Measurements from ENCODE around the gene ZFP42. TPM values are rescaled to one million over a fixed set of nuclear protein-coding genes. Genes with fewer than 3 reads are reported as not detected.
"Not testable (repeated sequence)": the region's sequence is repeated elsewhere in the genome, so short reads cannot be mapped to it uniquely, and the experiment has no call there.

Gene ZFP42
- total RNA-seq, 1 experiment from 2014 or later = not detected

GRCh38 chr4:187993827-187994226 lies 1.7 kb upstream of the ZFP42 start:
- Histone ChIP-seq H3K9me2 (replicated peaks; ENCODE audit: insufficient read depth, low read length) (no peaks in the 10 kb centered on the region), H3K4me2 (ENCODE audit: low read depth, low read length, poor library complexity, severe bottlenecking) (no peak overlapping the region), H2AFZ (ENCODE audit: low read length) (no peak overlapping the region), H3K36me3 (ENCODE audit: insufficient read depth, low read length) (no peaks in the 10 kb centered on the region), H3K9ac (ENCODE audit: low read length) (no peak overlapping the region), H4K20me1 (ENCODE audit: insufficient read depth, low read depth, low read length) (no peaks in the 10 kb centered on the region), H3K27ac (ENCODE audit: low read length) (no peak overlapping the region), H3K27me3 (ENCODE audit: low read length) (no peaks in the 10 kb centered on the region), H3K79me2 (ENCODE audit: low read length) (no peaks in the 10 kb centered on the region), H3K9me3 (ENCODE audit: low read length) (no peaks in the 10 kb centered on the region), H3K4me3 (ENCODE audit: low read length) (no peak overlapping the region), H3K4me1 (ENCODE audit: low read length) (no peaks in the 10 kb centered on the region)
- peak; percentile 56 for DNase-seq

- Histone ChIP-seq H3K4me3 (ENCODE audit: low read length) (no peak overlapping the region), H3K4me1 (ENCODE audit: low read length) (no peaks in the 10 kb centered on the region), H3K9ac (ENCODE audit: low read length) (no peak overlapping the region), H3K4me2 (ENCODE audit: low read depth, low read length, poor library complexity, severe bottlenecking) (no peak overlapping the region), H2AFZ (ENCODE audit: low read length) (no peak overlapping the region), H3K36me3 (ENCODE audit: insufficient read depth, low read length) (no peaks in the 10 kb centered on the region), H4K20me1 (ENCODE audit: insufficient read depth, low read depth, low read length) (no peaks in the 10 kb centered on the region), H3K9me2 (replicated peaks; ENCODE audit: insufficient read depth, low read length) (no peaks in the 10 kb centered on the region), H3K79me2 (ENCODE audit: low read length) (no peaks in the 10 kb centered on the region), H3K27ac (ENCODE audit: low read length) (no peak overlapping the region), H3K9me3 (ENCODE audit: low read length) (no peaks in the 10 kb centered on the region), H3K27me3 (ENCODE audit: low read length) (no peaks in the 10 kb centered on the region)
- DNase-seq = no peak
These were observed 1.1 kb downstream of the ZFP42 start for GRCh38 chr4:187996502-187997177.

DNA sequence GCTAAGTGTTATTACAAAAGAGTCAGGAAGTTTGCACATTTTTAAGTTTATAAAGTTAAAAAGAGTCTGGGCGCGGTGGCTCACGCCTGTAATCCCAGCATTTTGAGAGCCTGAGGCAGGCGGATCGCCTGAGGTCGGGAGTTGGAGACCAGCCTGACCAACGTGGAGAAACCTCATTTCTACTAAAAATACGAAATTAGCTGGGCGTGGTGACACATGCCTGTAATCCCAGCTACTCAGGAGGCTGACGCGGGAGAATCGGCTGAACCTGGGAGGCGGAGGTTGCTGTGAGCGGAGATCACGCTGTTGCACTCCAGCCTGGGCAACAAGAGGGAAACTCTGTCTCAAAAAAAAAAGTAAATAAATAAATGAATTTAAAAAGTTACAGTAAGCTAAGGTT lies 2.4 kb downstream of the ZFP42 start:
- not testable (repeated sequence) for H3K27ac ChIP-seq (ENCODE audit: low read length); DNase-seq; H3K4me1 ChIP-seq (ENCODE audit: low read length); H2AFZ ChIP-seq (ENCODE audit: low read length); H3K36me3 ChIP-seq (ENCODE audit: insufficient read depth, low read length); H3K4me3 ChIP-seq (ENCODE audit: low read length); H3K9ac ChIP-seq (ENCODE audit: low read length); H3K9me2 ChIP-seq (replicated peaks; ENCODE audit: insufficient read depth, low read length); H3K79me2 ChIP-seq (ENCODE audit: low read length); H3K4me2 ChIP-seq (ENCODE audit: low read depth, low read length, poor library complexity, severe bottlenecking); H4K20me1 ChIP-seq (ENCODE audit: insufficient read depth, low read depth, low read length); H3K9me3 ChIP-seq (ENCODE audit: low read length); H3K27me3 ChIP-seq (ENCODE audit: low read length)

DNA sequence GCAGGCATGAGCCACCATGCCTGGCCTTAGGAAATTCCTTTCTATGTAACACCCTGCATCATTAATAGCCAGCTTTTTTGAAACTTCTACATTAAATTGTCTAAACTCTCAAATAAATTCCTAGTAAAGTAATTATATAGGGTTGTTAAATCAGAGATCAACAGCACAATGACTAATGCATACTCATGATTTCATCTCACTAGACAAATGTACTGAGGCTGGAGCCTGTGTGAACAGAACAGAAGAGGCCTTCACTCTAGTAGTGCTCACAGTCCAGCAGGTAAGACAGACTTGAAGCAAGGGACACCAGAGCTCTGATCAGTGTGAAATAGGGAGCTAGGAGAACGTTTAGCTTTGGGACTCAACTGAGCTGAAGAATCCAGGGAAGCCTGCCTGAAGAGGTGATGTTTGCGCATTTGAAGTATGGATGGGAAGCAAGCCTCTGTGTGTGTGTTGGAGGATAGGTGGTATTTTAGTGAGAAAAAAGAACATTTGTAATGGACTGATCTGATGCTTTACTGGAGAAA lies 3.9 kb downstream of the ZFP42 start:
- H4K20me1 ChIP-seq (ENCODE audit: insufficient read depth, low read depth, low read length) = no peaks in the 10 kb centered on the region
- H3K36me3 ChIP-seq (ENCODE audit: insufficient read depth, low read length) = no peaks in the 10 kb centered on the region
- H3K79me2 ChIP-seq (ENCODE audit: low read length) = no peaks in the 10 kb centered on the region
- no peak overlapping the region for H3K27ac ChIP-seq (ENCODE audit: low read length)
- no peak overlapping the region for H3K4me2 ChIP-seq (ENCODE audit: low read depth, low read length, poor library complexity, severe bottlenecking)
- H3K4me1 ChIP-seq (ENCODE audit: low read length) = no peaks in the 10 kb centered on the region
- no peak for DNase-seq
- no peaks in the 10 kb centered on the region for H3K9me3 ChIP-seq (ENCODE audit: low read length)
- H3K27me3 ChIP-seq (ENCODE audit: low read length) = no peaks in the 10 kb centered on the region
- H3K9me2 ChIP-seq (replicated peaks; ENCODE audit: insufficient read depth, low read length) = no peaks in the 10 kb centered on the region
- no peak overlapping the region for H3K9ac ChIP-seq (ENCODE audit: low read length)
- H2AFZ ChIP-seq (ENCODE audit: low read length) = no peak overlapping the region
- H3K4me3 ChIP-seq (ENCODE audit: low read length) = no peak overlapping the region

GRCh38 chr4:188002323-188002722 lies 6.8 kb downstream of the ZFP42 start:
- no peaks in the 10 kb centered on the region for H3K27me3 ChIP-seq (ENCODE audit: low read length)
- H2AFZ ChIP-seq (ENCODE audit: low read length) = no peak overlapping the region
- H3K9ac ChIP-seq (ENCODE audit: low read length) = no peak overlapping the region
- no peaks in the 10 kb centered on the region for H3K36me3 ChIP-seq (ENCODE audit: insufficient read depth, low read length)
- H3K9me2 ChIP-seq (replicated peaks; ENCODE audit: insufficient read depth, low read length) = no peaks in the 10 kb centered on the region
- H3K4me3 ChIP-seq (ENCODE audit: low read length) = no peak overlapping the region
- H3K27ac ChIP-seq (ENCODE audit: low read length) = no peak overlapping the region
- H3K4me2 ChIP-seq (ENCODE audit: low read depth, low read length, poor library complexity, severe bottlenecking) = no peak overlapping the region
- H3K9me3 ChIP-seq (ENCODE audit: low read length) = no peaks in the 10 kb centered on the region
- no peak for DNase-seq
- H3K4me1 ChIP-seq (ENCODE audit: low read length) = no peaks in the 10 kb centered on the region
- H3K79me2 ChIP-seq (ENCODE audit: low read length) = no peaks in the 10 kb centered on the region
- no peaks in the 10 kb centered on the region for H4K20me1 ChIP-seq (ENCODE audit: insufficient read depth, low read depth, low read length)

DNA sequence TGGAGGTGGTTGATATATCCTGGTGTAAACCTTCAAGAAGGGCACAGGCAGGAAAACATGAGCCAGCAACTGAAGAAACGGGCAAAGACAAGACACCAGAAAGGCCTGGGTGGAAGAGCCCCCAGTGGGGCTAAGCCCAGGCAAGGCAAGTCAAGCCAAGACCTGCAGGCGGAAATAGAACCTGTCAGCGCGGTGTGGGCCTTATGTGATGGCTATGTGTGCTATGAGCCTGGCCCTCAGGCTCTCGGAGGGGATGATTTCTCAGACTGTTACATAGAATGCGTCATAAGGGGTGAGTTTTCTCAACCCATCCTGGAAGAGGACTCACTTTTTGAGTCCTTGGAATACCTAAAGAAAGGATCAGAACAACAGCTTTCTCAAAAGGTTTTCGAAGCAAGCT lies 7.2 kb downstream of the ZFP42 start:
- no peak for DNase-seq
- H3K36me3 ChIP-seq (ENCODE audit: insufficient read depth, low read length) = no peaks in the 10 kb centered on the region
- H3K4me1 ChIP-seq (ENCODE audit: low read length) = no peaks in the 10 kb centered on the region
- no peak overlapping the region for H3K4me2 ChIP-seq (ENCODE audit: low read depth, low read length, poor library complexity, severe bottlenecking)
- H3K9ac ChIP-seq (ENCODE audit: low read length) = no peak overlapping the region
- no peak overlapping the region for H2AFZ ChIP-seq (ENCODE audit: low read length)
- H3K9me2 ChIP-seq (replicated peaks; ENCODE audit: insufficient read depth, low read length) = no peaks in the 10 kb centered on the region
- no peaks in the 10 kb centered on the region for H3K9me3 ChIP-seq (ENCODE audit: low read length)
- no peak overlapping the region for H3K27ac ChIP-seq (ENCODE audit: low read length)
- no peak overlapping the region for H3K4me3 ChIP-seq (ENCODE audit: low read length)
- H4K20me1 ChIP-seq (ENCODE audit: insufficient read depth, low read depth, low read length) = no peaks in the 10 kb centered on the region
- H3K79me2 ChIP-seq (ENCODE audit: low read length) = no peaks in the 10 kb centered on the region
- H3K27me3 ChIP-seq (ENCODE audit: low read length) = no peaks in the 10 kb centered on the region

- no peaks in the 10 kb centered on the region for H4K20me1 ChIP-seq (ENCODE audit: insufficient read depth, low read depth, low read length)
- no peaks in the 10 kb centered on the region for H3K36me3 ChIP-seq (ENCODE audit: insufficient read depth, low read length)
- DNase-seq = no peak
- H3K9me2 ChIP-seq (replicated peaks; ENCODE audit: insufficient read depth, low read length) = no peaks in the 10 kb centered on the region
- H3K27me3 ChIP-seq (ENCODE audit: low read length) = no peaks in the 10 kb centered on the region
- H3K27ac ChIP-seq (ENCODE audit: low read length) = no peak overlapping the region
- H3K9ac ChIP-seq (ENCODE audit: low read length) = no peak overlapping the region
- no peaks in the 10 kb centered on the region for H3K79me2 ChIP-seq (ENCODE audit: low read length)
- no peaks in the 10 kb centered on the region for H3K4me1 ChIP-seq (ENCODE audit: low read length)
- no peak overlapping the region for H2AFZ ChIP-seq (ENCODE audit: low read length)
- H3K4me2 ChIP-seq (ENCODE audit: low read depth, low read length, poor library complexity, severe bottlenecking) = no peak overlapping the region
- no peak overlapping the region for H3K4me3 ChIP-seq (ENCODE audit: low read length)
- H3K9me3 ChIP-seq (ENCODE audit: low read length) = no peaks in the 10 kb centered on the region
These were observed 10.0 kb downstream of the ZFP42 start for GRCh38 chr4:188005561-188005960.

- Histone ChIP-seq H3K27me3 (ENCODE audit: low read length) (no peaks in the 10 kb centered on the region), H3K9me2 (replicated peaks; ENCODE audit: insufficient read depth, low read length) (no peaks in the 10 kb centered on the region), H3K4me1 (ENCODE audit: low read length) (no peaks in the 10 kb centered on the region), H3K27ac (ENCODE audit: low read length) (no peak overlapping the region), H3K4me2 (ENCODE audit: low read depth, low read length, poor library complexity, severe bottlenecking) (no peak overlapping the region), H3K9ac (ENCODE audit: low read length) (no peak overlapping the region), H3K9me3 (ENCODE audit: low read length) (no peaks in the 10 kb centered on the region), H2AFZ (ENCODE audit: low read length) (no peak overlapping the region), H3K79me2 (ENCODE audit: low read length) (no peaks in the 10 kb centered on the region), H3K4me3 (ENCODE audit: low read length) (no peak overlapping the region), H4K20me1 (ENCODE audit: insufficient read depth, low read depth, low read length) (no peaks in the 10 kb centered on the region), H3K36me3 (ENCODE audit: insufficient read depth, low read length) (no peaks in the 10 kb centered on the region)
- no peak for DNase-seq
These were observed 10.8 kb downstream of the ZFP42 start for GRCh38 chr4:188006285-188006848.

Measured in Karpas-422 (cell line).